ENCODE data around the gene DAAM2. TPM values are rescaled to one million over a fixed set of nuclear protein-coding genes. Genes with fewer than 3 reads are reported as not detected.

DAAM2 gene
- total RNA-seq, 2 donors from 2014 or later = 14.7 to 15.8 TPM

GRCh38 chr6:39867592-39867991 lies 75.4 kb downstream of the DAAM2 start:
- intact Hi-C loops (cut with DNase I) = no loop called here
- ATAC-seq = no peak
- no peak for DNase-seq

- intact Hi-C loops (cut with DNase I) = no loop called here
- ATAC-seq (no peak), DNase-seq (no peak)
These were observed 78.8 kb downstream of the DAAM2 start for GRCh38 chr6:39870950-39871349.

- no peak for DNase-seq
- no peak for ATAC-seq
- intact Hi-C loops (cut with DNase I) = no loop called here
These were observed 81.3 kb downstream of the DAAM2 start for GRCh38 chr6:39873439-39873838.

- intact Hi-C loops (cut with DNase I) = no loop called here
These were observed 83.9 kb downstream of the DAAM2 start for GRCh38 chr6:39876111-39876510.

GRCh38 chr6:39876826-39877225 lies 84.7 kb downstream of the DAAM2 start:
- intact Hi-C loops (cut with DNase I) = no loop called here
- peak in 1 of 2 donors; percentile 27 for ATAC-seq
- DNase-seq = no peak

More at GRCh38 chr6:39876111-39876510, 83.9 kb downstream of the DAAM2 start:
- DNase-seq = no peak
- no peak for ATAC-seq

GRCh38 chr6:39879535-39879934 lies 87.4 kb downstream of the DAAM2 start:
- ATAC-seq = no peak
- no peak for DNase-seq
- intact Hi-C loops (cut with DNase I) = no loop called here

GRCh38 chr6:39880594-39880993 lies 88.4 kb downstream of the DAAM2 start:
- intact Hi-C loops (cut with DNase I) = no loop called here
- ATAC-seq (no peak), DNase-seq (no peak)

- DNase-seq (no peak), ATAC-seq (peak; percentile 45 to 59)
- intact Hi-C loops (cut with DNase I) = no loop called here
These were observed 89.8 kb downstream of the DAAM2 start for GRCh38 chr6:39881851-39882530.

GRCh38 chr6:39882531-39882899 lies 90.3 kb downstream of the DAAM2 start:
- ATAC-seq (peak; percentile 74), DNase-seq (peak; percentile 74)
- intact Hi-C loops (cut with DNase I) = no loop called here

GRCh38 chr6:39884696-39885095 lies 92.5 kb downstream of the DAAM2 start:
- intact Hi-C loops (cut with DNase I) = no loop called here
- DNase-seq (no peak), ATAC-seq (no peak)

- intact Hi-C loops (cut with DNase I) = no loop called here
- no peak for ATAC-seq
These were observed 93.5 kb downstream of the DAAM2 start for GRCh38 chr6:39885691-39886090.

GRCh38 chr6:39886871-39887270 lies 94.7 kb downstream of the DAAM2 start:
- DNase-seq (no peak), ATAC-seq (no peak)
- intact Hi-C loops (cut with DNase I) = no loop called here

More at GRCh38 chr6:39885691-39886090, 93.5 kb downstream of the DAAM2 start:
- no peak for DNase-seq

- ATAC-seq (peak; percentile 92 to 97), DNase-seq (peak; percentile 91)
- intact Hi-C loops (cut with DNase I) = no loop called here
These were observed 95.7 kb downstream of the DAAM2 start for GRCh38 chr6:39887692-39888450.

- ATAC-seq (no peak), DNase-seq (no peak)
- intact Hi-C loops (cut with DNase I) = no loop called here
These were observed 97.1 kb downstream of the DAAM2 start for GRCh38 chr6:39889229-39889628.

- ATAC-seq (no peak), DNase-seq (no peak)
- intact Hi-C loops (cut with DNase I) = loop anchor here in 1 of 2 donors (5.0 kb wide), 1 partner anchor 514 kb away; no protein-coding TSS in a partner anchor
These were observed 99.2 kb downstream of the DAAM2 start for GRCh38 chr6:39891353-39891752.

GRCh38 chr6:39891976-39892375 lies 99.8 kb downstream of the DAAM2 start:
- intact Hi-C loops (cut with DNase I) = loop anchor here (2.0 to 5.0 kb wide), 2 partner anchors 511 to 515 kb away; no protein-coding TSS in a partner anchor
- no peak for ATAC-seq
- no peak for DNase-seq

- intact Hi-C loops (cut with DNase I) = loop anchor here (2.0 to 5.0 kb wide), 2 partner anchors 512 to 515 kb away; no protein-coding TSS in a partner anchor
- DNase-seq = peak; percentile 76
- ATAC-seq = peak; percentile 62 to 70
These were observed 100.4 kb downstream of the DAAM2 start for GRCh38 chr6:39892490-39893129.

GRCh38 chr6:39893286-39893685 lies 101.1 kb downstream of the DAAM2 start:
- DNase-seq (no peak), ATAC-seq (no peak)
- intact Hi-C loops (cut with DNase I) = loop anchor here (2.0 to 5.0 kb wide), 2 partner anchors 512 to 516 kb away; no protein-coding TSS in a partner anchor

GRCh38 chr6:39896701-39897100 lies 104.5 kb downstream of the DAAM2 start:
- ATAC-seq (no peak), DNase-seq (no peak)
- intact Hi-C loops (cut with DNase I) = no loop called here

- DNase-seq (no peak), ATAC-seq (no peak)
- intact Hi-C loops (cut with DNase I) = no loop called here
These were observed 105.5 kb downstream of the DAAM2 start for GRCh38 chr6:39897698-39898097.
